Activated T-helper 17 cell treated with anti-CD3 and anti-CD28 coated beads, Interleukin-2, amount 50 U/mL, for 72 hours (primary cell): ENCODE data around the gene NCK1. TPM values are rescaled to one million over a fixed set of nuclear protein-coding genes. Genes with fewer than 3 reads are reported as not detected.
"Not testable (repeated sequence)": the region's sequence is repeated elsewhere in the genome, so short reads cannot be mapped to it uniquely, and the experiment has no call there.

Source experiments
- ATAC-seq: fragments of 150-1000 bp; cut with Tn5 transposase; replicated peaks from 2 replicates; pipeline ENCODE4 v1.10.0; 2021; ENCODE audit warnings: mild to moderate bottlenecking, moderate library complexity
- H3K27ac Mint-ChIP-seq: one replicate; pipeline ENCODE4 v1.8.0; 2022; ENCODE audit warnings: mixed read lengths
- H3K27me3 Mint-ChIP-seq: one replicate; pipeline ENCODE4 v1.8.0; 2022; ENCODE audit warnings: mixed read lengths
- H3K36me3 Mint-ChIP-seq: one replicate; pipeline ENCODE4 v1.8.0; 2022; ENCODE audit warnings: low read depth, mild to moderate bottlenecking, mixed read lengths
- H3K4me1 Mint-ChIP-seq: one replicate; pipeline ENCODE4 v1.8.0; 2022; ENCODE audit warnings: mixed read lengths
- H3K4me3 Mint-ChIP-seq: one replicate; pipeline ENCODE4 v1.8.0; 2022; ENCODE audit warnings: mild to moderate bottlenecking, mixed read lengths
- H3K9me3 Mint-ChIP-seq: one replicate; pipeline ENCODE4 v1.8.0; 2022; ENCODE audit warnings: mixed read lengths
- total RNA-seq, 2 donors: library from RNA; stranded (reverse); gene quantifications; one replicate each; pipeline ENCODE4 v1.2.3, GENCODE V29; 2022

NCK1 gene
- total RNA-seq, 2 donors from 2014 or later: 37.5 to 41.6 TPM

DNA sequence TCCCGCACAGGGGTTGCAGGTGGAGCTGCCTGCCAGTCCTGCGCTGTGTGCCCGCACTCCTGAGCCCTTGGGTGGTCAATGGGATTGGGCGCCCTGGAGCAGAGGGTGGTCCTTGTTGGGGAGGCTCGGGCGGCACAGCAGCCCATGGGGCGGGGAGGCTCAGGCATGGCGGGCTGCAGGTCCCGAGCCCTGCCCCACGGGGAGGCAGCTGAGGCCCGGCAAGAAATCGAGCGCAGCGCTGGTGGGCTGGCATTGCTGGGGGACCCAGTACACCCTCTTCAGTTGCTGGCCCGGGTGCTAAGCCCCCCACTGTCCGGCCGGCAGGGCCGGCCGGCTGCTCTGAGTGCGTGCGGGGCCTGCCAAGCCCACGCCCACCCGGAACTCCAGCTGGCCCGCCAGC, 27.9 kb downstream of the NCK1 start:
- H3K27ac Mint-ChIP-seq: no peak overlapping the region
- H3K4me1 Mint-ChIP-seq: peaks cover 45% of the 10 kb centered on the region
- H3K4me3 Mint-ChIP-seq: no peak overlapping the region
- H3K9me3 Mint-ChIP-seq: peaks cover 3% of the 10 kb centered on the region
- no peaks in the 10 kb centered on the region for H3K27me3 Mint-ChIP-seq
- H3K36me3 Mint-ChIP-seq: peaks cover 30% of the 10 kb centered on the region
- no peak for ATAC-seq

GRCh38 chr3:136891934-136892855, 30.2 kb downstream of the NCK1 start:
- Mint-ChIP-seq H3K4me1 (peaks cover 38% of the 10 kb centered on the region), H3K36me3 (peaks cover 30% of the 10 kb centered on the region), H3K27me3 (no peaks in the 10 kb centered on the region)

DNA sequence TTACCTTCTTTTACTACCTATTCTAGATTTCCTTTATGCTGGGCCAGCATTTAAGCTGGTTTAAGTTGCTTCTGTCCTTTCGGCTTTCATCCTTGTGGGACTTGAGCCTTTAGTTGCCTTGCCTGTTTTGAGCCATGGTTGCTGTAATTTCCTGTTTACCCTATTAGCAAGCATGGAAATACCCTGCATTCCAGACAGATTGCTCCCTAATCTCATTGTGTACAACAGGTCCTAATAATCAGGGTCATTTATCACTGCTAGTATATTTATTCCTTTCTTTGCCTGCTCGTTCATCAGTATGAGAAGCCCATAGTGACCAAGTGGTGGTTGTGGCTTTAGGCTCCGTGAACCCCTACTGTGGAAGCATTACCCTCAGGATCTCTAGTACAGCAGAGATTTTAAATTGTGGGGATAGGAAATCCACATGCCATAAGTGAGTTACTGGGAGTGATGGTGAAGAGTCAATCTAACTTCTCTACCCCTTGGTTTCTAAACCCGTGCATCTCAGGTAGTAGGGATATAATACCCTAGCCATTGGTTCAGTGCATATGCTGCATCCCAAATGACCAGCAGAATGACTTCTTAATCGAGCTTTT, 31.9 kb downstream of the NCK1 start:
- no peak for ATAC-seq
- peaks cover 35% of the 10 kb centered on the region for H3K4me1 Mint-ChIP-seq
- peaks cover 24% of the 10 kb centered on the region for H3K36me3 Mint-ChIP-seq
- peak overlapping the region; percentile 8 for H3K27ac Mint-ChIP-seq
- H3K4me3 Mint-ChIP-seq: no peak overlapping the region
- H3K27me3 Mint-ChIP-seq: no peaks in the 10 kb centered on the region
- H3K9me3 Mint-ChIP-seq: peaks cover 3% of the 10 kb centered on the region

More at GRCh38 chr3:136891934-136892855, 30.2 kb downstream of the NCK1 start:
- Mint-ChIP-seq H3K4me3 (no peak overlapping the region), H3K9me3 (peaks cover 3% of the 10 kb centered on the region), H3K27ac (no peak overlapping the region)
- ATAC-seq: no peak

DNA sequence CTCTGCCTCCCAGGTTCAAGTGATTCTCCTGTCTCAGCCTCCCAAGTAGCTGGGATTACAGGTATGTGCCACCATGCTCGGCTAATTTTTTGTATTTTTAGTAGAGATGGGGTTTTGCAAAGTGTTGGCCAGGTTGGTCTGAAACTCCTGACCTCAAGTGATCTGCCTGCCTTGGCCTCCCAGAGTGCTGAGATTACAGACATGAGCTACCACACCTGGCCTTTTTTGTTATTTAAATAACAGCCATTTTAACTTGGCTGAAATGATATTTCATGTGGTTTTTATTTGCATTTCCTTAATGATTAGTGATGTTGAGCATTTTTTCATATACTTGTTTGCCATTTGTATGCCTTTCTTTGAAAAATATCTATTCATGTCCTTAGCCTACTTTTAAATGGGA, 35.2 kb downstream of the NCK1 start:
- ATAC-seq, H3K27me3 Mint-ChIP-seq, H3K27ac Mint-ChIP-seq, H3K4me3 Mint-ChIP-seq, H3K9me3 Mint-ChIP-seq: not testable (repeated sequence)
- peaks cover 54% of the 10 kb centered on the region for H3K4me1 Mint-ChIP-seq
- H3K36me3 Mint-ChIP-seq: peaks cover 26% of the 10 kb centered on the region

- Mint-ChIP-seq H3K27me3 (no peaks in the 10 kb centered on the region), H3K9me3 (peaks cover under 1% of the 10 kb centered on the region), H3K4me3 (peak overlapping the region; percentile 44), H3K4me1 (peaks cover 48% of the 10 kb centered on the region), H3K27ac (no peak overlapping the region), H3K36me3 (peaks cover 36% of the 10 kb centered on the region)
- ATAC-seq: no peak
Measured at GRCh38 chr3:136898549-136898948, 36.5 kb downstream of the NCK1 start.

GRCh38 chr3:136898954-136899353, 36.9 kb downstream of the NCK1 start:
- H3K9me3 Mint-ChIP-seq: peaks cover 4% of the 10 kb centered on the region
- H3K27ac Mint-ChIP-seq: no peak overlapping the region
- peaks cover 40% of the 10 kb centered on the region for H3K36me3 Mint-ChIP-seq
- ATAC-seq: no peak
- peaks cover 44% of the 10 kb centered on the region for H3K4me1 Mint-ChIP-seq
- H3K27me3 Mint-ChIP-seq: no peaks in the 10 kb centered on the region
- H3K4me3 Mint-ChIP-seq: peak overlapping the region; percentile 44

- H3K36me3 Mint-ChIP-seq: peaks cover 41% of the 10 kb centered on the region
- H3K9me3 Mint-ChIP-seq: peaks cover 4% of the 10 kb centered on the region
- H3K4me3 Mint-ChIP-seq: peak overlapping the region; percentile 44
- peak overlapping the region; percentile 31 for H3K27ac Mint-ChIP-seq
- H3K4me1 Mint-ChIP-seq: peaks cover 38% of the 10 kb centered on the region
- peak; percentile 93 for ATAC-seq
- H3K27me3 Mint-ChIP-seq: no peaks in the 10 kb centered on the region
Measured at GRCh38 chr3:136899622-136900158, 37.7 kb downstream of the NCK1 start.

- Mint-ChIP-seq H3K27ac (peak overlapping the region; percentile 75), H3K4me3 (peak overlapping the region; percentile 44), H3K4me1 (peaks cover 39% of the 10 kb centered on the region), H3K36me3 (peaks cover 48% of the 10 kb centered on the region)
- not testable (repeated sequence) for ATAC-seq, H3K9me3 Mint-ChIP-seq, H3K27me3 Mint-ChIP-seq
Measured at GRCh38 chr3:136900694-136901093, 38.7 kb downstream of the NCK1 start.

GRCh38 chr3:136901391-136901790, 39.4 kb downstream of the NCK1 start:
- Mint-ChIP-seq H3K27me3 (no peaks in the 10 kb centered on the region), H3K27ac (peak overlapping the region; percentile 75), H3K4me3 (peak overlapping the region; percentile 44), H3K9me3 (peaks cover 4% of the 10 kb centered on the region), H3K36me3 (peaks cover 52% of the 10 kb centered on the region), H3K4me1 (peaks cover 46% of the 10 kb centered on the region)
- no peak for ATAC-seq

DNA sequence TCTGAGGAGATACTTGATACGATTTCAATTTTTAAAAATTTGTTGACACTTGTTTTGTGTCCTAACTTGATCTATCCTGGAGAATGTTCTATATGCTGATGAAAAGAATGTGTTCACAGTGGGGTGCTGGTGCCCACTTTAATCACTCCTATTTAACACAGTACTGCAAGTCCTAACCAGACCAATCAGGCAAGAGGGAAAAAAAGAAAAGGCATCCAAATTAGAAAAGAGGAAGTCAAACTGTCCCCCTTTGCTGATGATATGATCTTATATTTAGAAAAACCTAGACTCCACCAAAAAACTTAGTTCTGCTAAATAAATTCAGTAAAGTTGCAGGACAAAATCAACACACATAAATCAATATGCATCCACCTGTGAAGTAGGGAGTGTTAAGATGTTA, 40.5 kb downstream of the NCK1 start:
- H3K36me3 Mint-ChIP-seq: peaks cover 52% of the 10 kb centered on the region
- not testable (repeated sequence) for H3K27me3 Mint-ChIP-seq, H3K27ac Mint-ChIP-seq, H3K9me3 Mint-ChIP-seq, H3K4me3 Mint-ChIP-seq, ATAC-seq
- peaks cover 56% of the 10 kb centered on the region for H3K4me1 Mint-ChIP-seq

DNA sequence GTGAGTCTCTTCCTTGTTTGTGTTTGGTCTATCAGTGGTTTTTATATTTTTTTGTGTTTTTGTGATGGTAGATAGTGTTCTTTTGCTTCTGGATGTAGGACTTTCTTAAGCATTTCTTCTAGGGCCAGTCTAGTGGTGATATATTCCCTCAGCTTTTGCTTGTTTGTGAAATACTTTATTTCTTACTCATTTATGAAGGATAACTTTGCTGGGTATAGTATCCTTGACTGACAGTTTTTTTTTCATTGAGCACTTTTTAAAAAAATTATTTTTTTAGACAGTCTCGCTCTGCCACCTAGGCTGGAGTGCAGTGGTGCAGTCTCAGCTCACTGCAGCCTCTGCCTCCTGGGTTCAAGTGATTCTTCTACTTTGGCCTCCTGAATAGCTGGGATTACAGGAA, 41.9 kb downstream of the NCK1 start:
- no peak overlapping the region for H3K4me3 Mint-ChIP-seq
- H3K9me3 Mint-ChIP-seq: peaks cover 4% of the 10 kb centered on the region

DNA sequence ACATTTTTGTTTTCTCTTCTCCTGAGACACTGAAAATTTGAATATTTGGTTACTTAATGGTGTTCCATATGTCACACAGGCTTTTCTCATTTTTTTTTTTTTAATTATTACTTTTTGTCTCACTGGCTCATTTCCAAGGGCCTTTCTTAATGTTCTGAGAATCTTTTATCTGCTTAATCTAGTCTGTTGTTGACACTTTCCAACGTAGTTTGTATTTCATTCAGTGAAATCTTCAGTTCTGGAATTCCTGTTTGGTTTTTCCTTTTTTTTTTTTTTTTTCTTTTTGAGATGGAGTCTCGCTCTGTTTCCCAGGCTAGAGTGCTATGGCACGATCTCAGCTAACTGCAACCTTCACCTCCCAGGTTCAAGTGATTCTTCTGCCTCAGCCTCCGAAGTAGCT, 42.7 kb downstream of the NCK1 start:
- peaks cover 49% of the 10 kb centered on the region for H3K36me3 Mint-ChIP-seq
- ATAC-seq: no peak
- no peak overlapping the region for H3K4me3 Mint-ChIP-seq
- no peak overlapping the region for H3K27ac Mint-ChIP-seq
- H3K4me1 Mint-ChIP-seq: peaks cover 64% of the 10 kb centered on the region
- no peaks in the 10 kb centered on the region for H3K27me3 Mint-ChIP-seq
- H3K9me3 Mint-ChIP-seq: peaks cover 4% of the 10 kb centered on the region

More for the DNA sequence above, 41.9 kb downstream of the NCK1 start:
- peaks cover 61% of the 10 kb centered on the region for H3K4me1 Mint-ChIP-seq
- peaks cover 52% of the 10 kb centered on the region for H3K36me3 Mint-ChIP-seq
- no peaks in the 10 kb centered on the region for H3K27me3 Mint-ChIP-seq
- ATAC-seq: no peak
- H3K27ac Mint-ChIP-seq: no peak overlapping the region

GRCh38 chr3:136905549-136905948, 43.5 kb downstream of the NCK1 start:
- Mint-ChIP-seq H3K9me3 (peaks cover 4% of the 10 kb centered on the region), H3K36me3 (peaks cover 42% of the 10 kb centered on the region), H3K4me3 (no peak overlapping the region), H3K27me3 (no peaks in the 10 kb centered on the region), H3K4me1 (peaks cover 58% of the 10 kb centered on the region), H3K27ac (no peak overlapping the region)
- ATAC-seq: no peak

DNA sequence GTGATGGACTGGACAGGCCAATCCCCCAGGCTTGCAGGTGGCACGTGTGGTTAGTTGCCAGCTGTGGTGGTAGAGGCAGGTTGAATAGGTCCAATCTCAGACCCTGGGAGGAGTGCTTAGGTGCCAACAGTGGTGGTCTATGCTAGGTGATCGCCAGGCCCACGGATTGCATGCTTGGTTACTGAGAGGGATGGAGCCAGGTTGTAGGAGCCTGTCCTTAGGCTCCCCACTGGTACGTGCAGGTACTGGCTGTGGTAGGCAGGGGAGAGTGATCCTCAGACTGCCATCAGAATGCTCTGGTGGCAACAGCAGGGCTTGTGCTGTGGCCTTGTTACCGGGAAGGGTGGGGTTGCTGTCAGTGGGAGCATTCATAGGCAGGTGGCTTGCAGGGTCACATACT, 44.7 kb downstream of the NCK1 start:
- peaks cover 50% of the 10 kb centered on the region for H3K4me1 Mint-ChIP-seq
- ATAC-seq: no peak
- no peak overlapping the region for H3K4me3 Mint-ChIP-seq
- H3K36me3 Mint-ChIP-seq: peaks cover 32% of the 10 kb centered on the region
- peaks cover 4% of the 10 kb centered on the region for H3K9me3 Mint-ChIP-seq
- no peaks in the 10 kb centered on the region for H3K27me3 Mint-ChIP-seq
- peak overlapping the region; percentile 0 for H3K27ac Mint-ChIP-seq

DNA sequence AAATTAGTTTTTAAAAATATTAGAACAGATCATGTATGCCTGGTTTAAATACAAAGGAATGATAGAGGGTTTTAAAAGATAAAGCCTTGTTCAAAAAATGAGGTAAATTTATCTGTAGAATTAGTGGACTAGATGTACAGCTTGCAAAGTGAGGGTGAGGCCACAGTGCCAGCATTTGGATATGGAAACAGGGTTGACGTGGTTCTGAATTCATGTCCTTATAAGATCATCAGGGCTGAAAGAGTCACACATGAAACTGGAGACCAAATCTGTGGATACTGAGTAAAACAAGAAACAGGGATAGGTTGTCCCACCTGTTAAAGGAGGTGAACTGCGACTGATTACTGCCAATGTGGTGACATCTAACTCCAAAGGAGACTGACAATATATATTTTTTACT, 46.3 kb downstream of the NCK1 start:
- Mint-ChIP-seq H3K4me3 (peak overlapping the region; percentile 36), H3K27me3 (no peaks in the 10 kb centered on the region), H3K9me3 (peaks cover 4% of the 10 kb centered on the region), H3K27ac (peak overlapping the region; percentile 12), H3K36me3 (peaks cover 30% of the 10 kb centered on the region), H3K4me1 (peaks cover 56% of the 10 kb centered on the region)
- peak; percentile 23 for ATAC-seq
